Osteocyte (in vitro differentiated cells): ENCODE measurements around the gene SMC1B. TPM values are rescaled to one million over a fixed set of nuclear protein-coding genes. Genes with fewer than 3 reads are reported as not detected.
"Not testable (repeated sequence)": the region's sequence is repeated elsewhere in the genome, so short reads cannot be mapped to it uniquely, and the experiment has no call there.

Experiments
- DNase-seq: peaks from one replicate; pipeline ENCODE4 v3.0.0; 2021; ENCODE audit warnings: mixed read lengths; ENCODE audit not compliant: unreplicated experiment; ENCODE audit errors: extremely low spot score
- H3K27ac Mint-ChIP-seq: one replicate; pipeline ENCODE4 v1.8.0; 2021; ENCODE audit warnings: mild to moderate bottlenecking, mixed read lengths; ENCODE audit not compliant: unreplicated experiment
- H3K27me3 Mint-ChIP-seq: one replicate; pipeline ENCODE4 v1.8.0; 2021; ENCODE audit warnings: mixed read lengths; ENCODE audit not compliant: unreplicated experiment
- H3K36me3 Mint-ChIP-seq: one replicate; pipeline ENCODE4 v1.8.0; 2021; ENCODE audit warnings: mixed read lengths; ENCODE audit not compliant: unreplicated experiment
- H3K4me1 Mint-ChIP-seq: one replicate; pipeline ENCODE4 v1.8.0; 2021; ENCODE audit warnings: mixed read lengths; ENCODE audit not compliant: unreplicated experiment
- H3K4me3 Mint-ChIP-seq: one replicate; pipeline ENCODE4 v1.8.0; 2021; ENCODE audit warnings: mild to moderate bottlenecking, moderate library complexity, mixed read lengths; ENCODE audit not compliant: unreplicated experiment
- H3K9me3 Mint-ChIP-seq: one replicate; pipeline ENCODE4 v1.8.0; 2021; ENCODE audit warnings: mixed read lengths; ENCODE audit not compliant: unreplicated experiment
- CTCF ChIP-seq: fragments of 200-600 bp; sonication (generic); IDR thresholded peaks from 2 replicates; pipeline ENCODE4 v1.5.0; 2021; ENCODE audit warnings: antibody characterized with exemption, mild to moderate bottlenecking, moderate library complexity
- total RNA-seq: library from RNA; stranded (reverse); gene quantifications from 2 replicates; pipeline ENCODE4 v1.2.1, GENCODE V29; 2021

The SMC1B gene
- total RNA-seq, 1 donor from 2014 or later: not detected

- H3K4me1 Mint-ChIP-seq: no peaks in the 10 kb centered on the region
- peaks cover 41% of the 10 kb centered on the region for H3K36me3 Mint-ChIP-seq
- H3K4me3 Mint-ChIP-seq: no peak overlapping the region
- no peak for TF ChIP-seq CTCF
- H3K27me3 Mint-ChIP-seq: no peaks in the 10 kb centered on the region
- no peak for DNase-seq
- H3K9me3 Mint-ChIP-seq: no peaks in the 10 kb centered on the region
- H3K27ac Mint-ChIP-seq: no peak overlapping the region
Measured at GRCh38 chr22:45328822-45329529, 84.4 kb downstream of the SMC1B start.

- H3K4me1 Mint-ChIP-seq, H3K4me3 Mint-ChIP-seq, H3K27ac Mint-ChIP-seq, H3K9me3 Mint-ChIP-seq, H3K27me3 Mint-ChIP-seq, DNase-seq: not testable (repeated sequence)
- peaks cover 48% of the 10 kb centered on the region for H3K36me3 Mint-ChIP-seq
Measured at GRCh38 chr22:45328261-45328660, 85.1 kb downstream of the SMC1B start.

- H3K4me3 Mint-ChIP-seq: no peak overlapping the region
- H3K9me3 Mint-ChIP-seq: no peaks in the 10 kb centered on the region
- TF ChIP-seq CTCF: no peak
- DNase-seq: no peak
- peaks cover 31% of the 10 kb centered on the region for H3K36me3 Mint-ChIP-seq
- H3K27me3 Mint-ChIP-seq: no peaks in the 10 kb centered on the region
- peaks cover 12% of the 10 kb centered on the region for H3K4me1 Mint-ChIP-seq
- no peak overlapping the region for H3K27ac Mint-ChIP-seq
Measured at GRCh38 chr22:45324311-45324711, 89.1 kb downstream of the SMC1B start.

- Mint-ChIP-seq H3K9me3 (no peaks in the 10 kb centered on the region), H3K27ac (no peak overlapping the region), H3K36me3 (peaks cover 29% of the 10 kb centered on the region), H3K4me3 (no peak overlapping the region), H3K27me3 (no peaks in the 10 kb centered on the region), H3K4me1 (peaks cover 18% of the 10 kb centered on the region)
- no peak for TF ChIP-seq CTCF
- no peak for DNase-seq
Measured at GRCh38 chr22:45323695-45324094, 89.7 kb downstream of the SMC1B start.

- Mint-ChIP-seq H3K36me3 (peaks cover 29% of the 10 kb centered on the region), H3K4me1 (peaks cover 25% of the 10 kb centered on the region), H3K27ac (no peak overlapping the region), H3K9me3 (no peaks in the 10 kb centered on the region), H3K4me3 (no peak overlapping the region), H3K27me3 (no peaks in the 10 kb centered on the region)
- DNase-seq: no peak
- TF ChIP-seq CTCF: no peak
Measured at GRCh38 chr22:45322873-45323525, 90.4 kb downstream of the SMC1B start.
